Left kidney (tissue), 2 donors: ENCODE results near the gene GLB1L. TPM values are rescaled to one million over a fixed set of nuclear protein-coding genes. Genes with fewer than 3 reads are reported as not detected.
"Not testable (repeated sequence)": the region's sequence is repeated elsewhere in the genome, so short reads cannot be mapped to it uniquely, and the experiment has no call there.

Experiments used
- DNase-seq: peaks from one replicate; pipeline ENCODE4 v3.0.0-alpha.2; 2013
- polyA plus RNA-seq: library from polyadenylated mRNA; unstranded; fragments of 120-200 nt; gene quantifications from one replicate; pipeline ENCODE4 v1.2.1, GENCODE V29; 2013; ENCODE audit not compliant: insufficient read length

GLB1L gene
- polyA plus RNA-seq, 1 donor: 28.7 TPM

GRCh38 chr2:219282375-219282774 is 37.1 kb upstream of the GLB1L start:
- no peak for DNase-seq

- no peak for DNase-seq
These were observed 36.3 kb upstream of the GLB1L start for GRCh38 chr2:219281588-219281987.

GRCh38 chr2:219280651-219281050 is 35.4 kb upstream of the GLB1L start:
- DNase-seq: no peak

- DNase-seq: no peak
These were observed 34.8 kb upstream of the GLB1L start for GRCh38 chr2:219279916-219280516.

GRCh38 chr2:219279151-219279915 is 34.1 kb upstream of the GLB1L start, which contains the start of gene DNAJB2:
DNAJB2 (plus strand) TSS chr2:219279366; CDS start chr2:219279834, 468 bp downstream.
- peak; percentile 97 for DNase-seq

GRCh38 chr2:219278655-219279150 is 33.5 kb upstream of the GLB1L start:
- no peak for DNase-seq

- DNase-seq: peak; percentile 82
These were observed 32.7 kb upstream of the GLB1L start for GRCh38 chr2:219277703-219278654.

- no peak for DNase-seq
These were observed 29.2 kb upstream of the GLB1L start for GRCh38 chr2:219274361-219274921.

GRCh38 chr2:219273937-219274336 is 28.7 kb upstream of the GLB1L start:
- no peak for DNase-seq

GRCh38 chr2:219272995-219273394 is 27.8 kb upstream of the GLB1L start:
- DNase-seq: no peak

- DNase-seq: no peak
These were observed 27.1 kb upstream of the GLB1L start for GRCh38 chr2:219272356-219272755.

GRCh38 chr2:219271021-219271420 is 25.8 kb upstream of the GLB1L start:
- DNase-seq: no peak

GRCh38 chr2:219270055-219270372 is 24.8 kb upstream of the GLB1L start:
- DNase-seq: no peak

- no peak for DNase-seq
These were observed 24.3 kb upstream of the GLB1L start for GRCh38 chr2:219269362-219270054.

GRCh38 chr2:219268294-219268693 is 23.1 kb upstream of the GLB1L start:
- no peak for DNase-seq

- DNase-seq: no peak
These were observed 21.6 kb upstream of the GLB1L start for GRCh38 chr2:219266886-219267285.

- no peak for DNase-seq
These were observed 21.0 kb upstream of the GLB1L start for GRCh38 chr2:219266232-219266631.

- DNase-seq: no peak
These were observed 16.0 kb upstream of the GLB1L start for GRCh38 chr2:219261024-219261855.

- not testable (repeated sequence) for DNase-seq
These were observed 13.7 kb upstream of the GLB1L start for GRCh38 chr2:219258942-219259341.

GRCh38 chr2:219254590-219255201 is 9.5 kb upstream of the GLB1L start:
- DNase-seq: no peak
